ENCODE measurements around the gene C5orf15.

DNA sequence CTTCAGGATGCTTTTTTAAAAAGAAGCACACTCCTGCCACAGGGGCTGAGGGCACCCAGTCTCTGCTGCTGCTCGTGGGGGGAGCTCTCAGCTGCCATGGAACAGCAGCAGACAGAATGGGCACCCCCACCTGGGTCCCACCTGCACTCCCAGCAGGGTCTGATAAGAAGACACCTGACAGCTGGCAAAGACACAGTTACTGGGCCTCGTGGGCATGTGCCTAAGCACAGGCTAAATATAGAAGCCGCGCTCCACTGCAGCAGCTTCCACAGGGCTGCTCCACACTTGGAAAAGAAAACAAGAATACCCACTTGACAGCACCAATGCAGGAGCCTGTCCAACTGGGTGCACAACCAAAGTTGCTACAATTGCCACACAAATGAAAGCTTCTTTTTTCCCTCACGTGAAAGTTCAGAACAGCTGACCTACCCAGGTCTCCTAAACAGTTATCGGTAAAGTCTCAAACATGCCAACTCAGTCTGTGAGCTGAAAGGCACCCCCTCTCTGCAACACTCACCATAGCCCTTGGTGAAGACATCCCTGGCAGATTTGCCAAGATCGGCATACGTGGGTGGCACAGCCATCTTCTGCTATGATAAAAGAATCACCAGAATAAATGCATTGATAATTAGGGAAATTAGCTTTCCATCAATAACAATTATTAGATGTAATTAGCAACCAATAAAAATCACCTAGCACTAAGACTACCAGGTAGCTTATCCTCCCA lies 24.2 kb upstream of the C5orf15 start:
- no peak for TF ChIP-seq CTCF (IDR thresholded peaks at IDR 0.05; ENCODE audit: poor library complexity, severe bottlenecking)
- TF ChIP-seq, protein P1, sequence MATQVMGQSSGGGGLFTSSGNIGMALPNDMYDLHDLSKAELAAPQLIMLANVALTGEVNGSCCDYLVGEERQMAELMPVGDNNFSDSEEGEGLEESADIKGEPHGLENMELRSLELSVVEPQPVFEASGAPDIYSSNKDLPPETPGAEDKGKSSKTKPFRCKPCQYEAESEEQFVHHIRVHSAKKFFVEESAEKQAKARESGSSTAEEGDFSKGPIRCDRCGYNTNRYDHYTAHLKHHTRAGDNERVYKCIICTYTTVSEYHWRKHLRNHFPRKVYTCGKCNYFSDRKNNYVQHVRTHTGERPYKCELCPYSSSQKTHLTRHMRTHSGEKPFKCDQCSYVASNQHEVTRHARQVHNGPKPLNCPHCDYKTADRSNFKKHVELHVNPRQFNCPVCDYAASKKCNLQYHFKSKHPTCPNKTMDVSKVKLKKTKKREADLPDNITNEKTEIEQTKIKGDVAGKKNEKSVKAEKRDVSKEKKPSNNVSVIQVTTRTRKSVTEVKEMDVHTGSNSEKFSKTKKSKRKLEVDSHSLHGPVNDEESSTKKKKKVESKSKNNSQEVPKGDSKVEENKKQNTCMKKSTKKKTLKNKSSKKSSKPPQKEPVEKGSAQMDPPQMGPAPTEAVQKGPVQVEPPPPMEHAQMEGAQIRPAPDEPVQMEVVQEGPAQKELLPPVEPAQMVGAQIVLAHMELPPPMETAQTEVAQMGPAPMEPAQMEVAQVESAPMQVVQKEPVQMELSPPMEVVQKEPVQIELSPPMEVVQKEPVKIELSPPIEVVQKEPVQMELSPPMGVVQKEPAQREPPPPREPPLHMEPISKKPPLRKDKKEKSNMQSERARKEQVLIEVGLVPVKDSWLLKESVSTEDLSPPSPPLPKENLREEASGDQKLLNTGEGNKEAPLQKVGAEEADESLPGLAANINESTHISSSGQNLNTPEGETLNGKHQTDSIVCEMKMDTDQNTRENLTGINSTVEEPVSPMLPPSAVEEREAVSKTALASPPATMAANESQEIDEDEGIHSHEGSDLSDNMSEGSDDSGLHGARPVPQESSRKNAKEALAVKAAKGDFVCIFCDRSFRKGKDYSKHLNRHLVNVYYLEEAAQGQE (IDR thresholded peaks at IDR 0.05; ENCODE audit: borderline replicate concordance): no peak
- TF ChIP-seq POLR2AphosphoS5 (IDR thresholded peaks at IDR 0.05): no peak
- no peak for TF ChIP-seq SMC3 (conservative IDR thresholded peaks at IDR 0.05; ENCODE audit: poor library complexity)
- no peak for TF ChIP-seq MXI1 (conservative IDR thresholded peaks at IDR 0.05; ENCODE audit: poor library complexity, severe bottlenecking)
- no peak for TF ChIP-seq EP300 (conservative IDR thresholded peaks at IDR 0.05; ENCODE audit: poor library complexity, severe bottlenecking)
